Pulmonary artery endothelial cell (primary cell): ENCODE data around the gene PCDHGA5. TPM values are rescaled to one million over a fixed set of nuclear protein-coding genes. Genes with fewer than 3 reads are reported as not detected.
"Not testable (repeated sequence)": the region's sequence is repeated elsewhere in the genome, so short reads cannot be mapped to it uniquely, and the experiment has no call there.

Experiments
- DNase-seq: peaks from one replicate; pipeline ENCODE4 v3.0.0-alpha.2; 2011; ENCODE audit warnings: low read depth, low spot score
- total RNA-seq: library from RNA; depleted of rRNA; stranded (reverse); fragments of >200 nt; gene quantifications from 2 replicates; pipeline ENCODE4 v1.2.3, GENCODE V29; 2014

The PCDHGA5 gene
- total RNA-seq, 1 donor from 2014 or later, result 0.40 TPM

- no peak for DNase-seq
These were observed 12.4 kb upstream of the PCDHGA5 start for GRCh38 chr5:141351591-141351990.

- no peak for DNase-seq
These were observed 9.0 kb upstream of the PCDHGA5 start, which contains the start of gene PCDHGA4 for GRCh38 chr5:141354900-141355469. TSS of gene PCDHGA4 (plus strand) at chr5:141355021. CDS start at chr5:141355108, 87 bp downstream.

- DNase-seq, result no peak
These were observed 8.3 kb upstream of the PCDHGA5 start for GRCh38 chr5:141355641-141356040.

GRCh38 chr5:141356133-141356532 is 7.8 kb upstream of the PCDHGA5 start:
- DNase-seq, result no peak

GRCh38 chr5:141356950-141357349 is 7.0 kb upstream of the PCDHGA5 start:
- no peak for DNase-seq

GRCh38 chr5:141359790-141360426 is 4.1 kb upstream of the PCDHGA5 start, which contains the start of gene PCDHGB2:
TSS of gene PCDHGB2 (plus strand) at chr5:141359994. CDS start at chr5:141360136, 142 bp downstream.
- DNase-seq, result no peak

GRCh38 chr5:141360685-141361084 is 3.3 kb upstream of the PCDHGA5 start:
- no peak for DNase-seq

GRCh38 chr5:141362719-141363118 is 1.2 kb upstream of the PCDHGA5 start:
- DNase-seq, result no peak

GRCh38 chr5:141366016-141366896 is 2.3 kb downstream of the PCDHGA5 start:
- DNase-seq, result no peak

GRCh38 chr5:141369994-141370848 is 6.3 kb downstream of the PCDHGA5 start, which contains the start of gene PCDHGB3:
TSS of gene PCDHGB3 (plus strand) at chr5:141370242. CDS start at chr5:141370395, 153 bp downstream.
- DNase-seq, result no peak

- no peak for DNase-seq
These were observed 7.9 kb downstream of the PCDHGA5 start for GRCh38 chr5:141371572-141372475.

- no peak for DNase-seq
These were observed 9.8 kb downstream of the PCDHGA5 start, which contains the start of gene PCDHGA6 for GRCh38 chr5:141373673-141374317. TSS of gene PCDHGA6 (plus strand) at chr5:141373891. CDS start at chr5:141374084, 193 bp downstream.

- no peak for DNase-seq
These were observed 10.7 kb downstream of the PCDHGA5 start for GRCh38 chr5:141374627-141375026.

- not testable (repeated sequence) for DNase-seq
These were observed 11.6 kb downstream of the PCDHGA5 start for GRCh38 chr5:141375444-141376155.

- DNase-seq, result no peak
These were observed 18.7 kb downstream of the PCDHGA5 start, which contains the start of gene PCDHGA7 for GRCh38 chr5:141382469-141383294. TSS of gene PCDHGA7 (plus strand) at chr5:141382742. CDS start at chr5:141382900, 158 bp downstream.

GRCh38 chr5:141383345-141383744 is 19.4 kb downstream of the PCDHGA5 start:
- DNase-seq, result no peak

GRCh38 chr5:141384471-141385267 is 20.7 kb downstream of the PCDHGA5 start:
- DNase-seq, result no peak
